Measurements from ENCODE around the gene MRGPRX3. TPM values are rescaled to one million over a fixed set of nuclear protein-coding genes. Genes with fewer than 3 reads are reported as not detected.

The MRGPRX3 gene
- total RNA-seq, 1 donor from 2014 or later: not detected

DNA sequence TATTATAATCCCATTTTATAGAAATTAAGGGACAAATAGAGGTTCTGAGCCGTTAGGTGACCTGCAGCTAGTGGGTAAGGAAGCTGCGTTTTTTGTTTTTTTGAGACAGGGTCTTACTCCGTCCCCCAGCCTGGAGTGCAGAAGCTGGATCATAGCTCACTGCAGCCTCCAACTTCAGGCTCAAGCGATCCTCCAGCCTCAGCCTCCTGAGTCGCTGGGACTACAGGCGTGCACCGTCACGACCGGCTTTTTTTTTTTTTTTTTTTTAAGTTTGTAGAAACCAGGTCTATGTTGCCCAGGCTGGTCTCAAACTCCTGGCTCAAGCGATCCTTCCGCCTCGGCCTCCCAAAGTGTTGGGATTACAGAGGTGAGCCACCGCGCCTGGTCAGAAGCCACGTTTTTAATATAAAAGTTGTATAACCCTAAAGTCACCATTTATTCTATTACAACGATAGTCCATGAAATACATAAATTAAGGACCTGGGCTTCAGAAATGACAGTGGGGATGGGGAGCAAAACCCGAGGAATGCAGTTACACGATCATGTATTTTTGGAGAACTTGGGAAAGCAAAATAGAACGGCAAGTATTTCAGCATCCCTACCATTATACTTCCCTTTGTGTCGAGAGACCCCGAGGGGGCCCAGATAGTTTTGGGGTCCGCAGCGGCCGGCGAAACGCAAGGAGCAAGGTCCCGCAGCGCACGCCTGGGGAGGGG lies 27.1 kb upstream of the MRGPRX3 start:
- no peak for TF ChIP-seq EZH2 (IDR thresholded peaks at IDR 0.05; ENCODE audit: insufficient read depth, low read length)
- TF ChIP-seq, protein P1, sequence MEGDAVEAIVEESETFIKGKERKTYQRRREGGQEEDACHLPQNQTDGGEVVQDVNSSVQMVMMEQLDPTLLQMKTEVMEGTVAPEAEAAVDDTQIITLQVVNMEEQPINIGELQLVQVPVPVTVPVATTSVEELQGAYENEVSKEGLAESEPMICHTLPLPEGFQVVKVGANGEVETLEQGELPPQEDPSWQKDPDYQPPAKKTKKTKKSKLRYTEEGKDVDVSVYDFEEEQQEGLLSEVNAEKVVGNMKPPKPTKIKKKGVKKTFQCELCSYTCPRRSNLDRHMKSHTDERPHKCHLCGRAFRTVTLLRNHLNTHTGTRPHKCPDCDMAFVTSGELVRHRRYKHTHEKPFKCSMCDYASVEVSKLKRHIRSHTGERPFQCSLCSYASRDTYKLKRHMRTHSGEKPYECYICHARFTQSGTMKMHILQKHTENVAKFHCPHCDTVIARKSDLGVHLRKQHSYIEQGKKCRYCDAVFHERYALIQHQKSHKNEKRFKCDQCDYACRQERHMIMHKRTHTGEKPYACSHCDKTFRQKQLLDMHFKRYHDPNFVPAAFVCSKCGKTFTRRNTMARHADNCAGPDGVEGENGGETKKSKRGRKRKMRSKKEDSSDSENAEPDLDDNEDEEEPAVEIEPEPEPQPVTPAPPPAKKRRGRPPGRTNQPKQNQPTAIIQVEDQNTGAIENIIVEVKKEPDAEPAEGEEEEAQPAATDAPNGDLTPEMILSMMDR (IDR thresholded peaks at IDR 0.05; ENCODE audit: insufficient read depth, low read depth, low read length): no peak
- Mint-ChIP-seq H3K36me3 (ENCODE audit: low read depth, unreplicated experiment) (peaks cover 2% of the 10 kb centered on the region), H3K4me1 (ENCODE audit: low read depth, unreplicated experiment) (peaks cover 2% of the 10 kb centered on the region), H3K27ac (ENCODE audit: unreplicated experiment) (peak overlapping the region; percentile 48), H3K9me3 (ENCODE audit: unreplicated experiment) (no peaks in the 10 kb centered on the region), H3K27me3 (ENCODE audit: low read depth, unreplicated experiment) (peaks cover 2% of the 10 kb centered on the region), H3K4me3 (ENCODE audit: unreplicated experiment) (peak overlapping the region; percentile 94)
- Histone ChIP-seq H3K79me2 (ENCODE audit: insufficient read depth, low read length) (peaks cover 38% of the 10 kb centered on the region), H2AFZ (ENCODE audit: low read depth, low read length) (peak overlapping the region; percentile 98), H3K4me2 (ENCODE audit: low read length) (peak overlapping the region; percentile 87), H3K4me3 (ENCODE audit: insufficient read depth, low read depth, low read length) (peak overlapping the region; percentile 96), H3K9ac (ENCODE audit: low read length) (peak overlapping the region; percentile 90), H4K20me1 (ENCODE audit: insufficient read depth, low read length) (no peaks in the 10 kb centered on the region), H3K27ac (ENCODE audit: low read depth, low read length) (peak overlapping the region; percentile 51), H3K36me3 (ENCODE audit: insufficient read depth, low read length) (peaks cover 10% of the 10 kb centered on the region), H3K9me3 (ENCODE audit: insufficient read depth, low read depth, low read length) (no peaks in the 10 kb centered on the region), H3K27me3 (ENCODE audit: insufficient read depth, low read length) (no peaks in the 10 kb centered on the region), H3K4me1 (ENCODE audit: insufficient read depth, low read length) (peaks cover 4% of the 10 kb centered on the region)
- no peak for DNase-seq (ENCODE audit: low read depth)
- no peak for FAIRE-seq

DNA sequence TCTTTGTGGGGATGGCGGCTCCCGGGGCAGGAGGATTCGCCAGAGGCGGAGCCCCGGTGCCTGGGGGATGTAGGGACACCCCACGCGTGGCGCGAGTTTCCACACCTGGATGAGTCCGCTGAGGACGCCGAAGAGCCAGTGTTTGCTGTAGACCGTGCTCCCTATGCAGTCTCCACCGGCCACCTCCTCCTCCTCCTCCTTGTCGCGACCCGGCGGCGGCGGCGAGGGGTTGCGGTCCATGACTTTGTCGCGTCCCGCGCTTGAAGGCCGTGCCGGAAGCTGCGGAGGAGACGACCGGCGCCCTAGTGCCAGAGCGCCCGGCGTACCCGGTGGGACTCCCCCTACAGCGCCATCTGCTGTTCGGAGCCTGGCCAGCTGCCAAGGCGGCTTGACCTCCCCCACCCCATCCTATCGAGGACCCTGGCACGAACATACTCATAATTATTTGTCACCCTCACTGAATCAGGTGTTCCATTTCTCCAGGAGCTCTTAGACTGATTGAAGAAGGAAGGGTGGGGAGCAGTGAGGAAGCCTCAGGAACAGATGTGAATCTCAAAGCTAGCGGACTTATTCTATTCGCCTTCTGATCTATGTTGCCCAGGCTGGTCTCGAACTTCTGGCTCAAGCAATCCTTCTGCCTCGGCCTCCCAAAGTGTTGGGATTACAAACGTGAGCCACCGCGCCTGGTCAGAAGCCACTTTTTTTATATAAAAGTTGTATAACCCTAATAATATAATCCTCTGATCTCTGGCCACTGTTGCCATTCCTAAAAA lies 26.4 kb upstream of the MRGPRX3 start, which contains the start of gene SAAL1:
SAAL1 (minus strand) TSS at position 281 of the 773 bp plus-strand sequence; CDS start at position 240, 41 bp downstream.
- H3K27ac Mint-ChIP-seq (ENCODE audit: unreplicated experiment): peak within 1 kb of the TSS; percentile 48
- H3K36me3 Mint-ChIP-seq (ENCODE audit: low read depth, unreplicated experiment): peaks cover 2% of the 10 kb centered on the region
- peak within 1 kb of the TSS; percentile 87 for H3K4me2 ChIP-seq (ENCODE audit: low read length)
- H3K36me3 ChIP-seq (ENCODE audit: insufficient read depth, low read length): peaks cover 7% of the 10 kb centered on the region
- peaks cover 36% of the 10 kb centered on the region for H3K79me2 ChIP-seq (ENCODE audit: insufficient read depth, low read length)
- DNase-seq (ENCODE audit: low read depth): peak; percentile 57
- no peaks in the 10 kb centered on the region for H3K27me3 ChIP-seq (ENCODE audit: insufficient read depth, low read length)
- peak within 1 kb of the TSS; percentile 96 for H3K4me3 ChIP-seq (ENCODE audit: insufficient read depth, low read depth, low read length)
- H3K4me1 ChIP-seq (ENCODE audit: insufficient read depth, low read length): peaks cover 4% of the 10 kb centered on the region
- H3K27ac ChIP-seq (ENCODE audit: low read depth, low read length): peak within 1 kb of the TSS; percentile 51
- H3K9me3 ChIP-seq (ENCODE audit: insufficient read depth, low read depth, low read length): no peaks in the 10 kb centered on the region
- no peaks in the 10 kb centered on the region for H4K20me1 ChIP-seq (ENCODE audit: insufficient read depth, low read length)
- peak within 1 kb of the TSS; percentile 90 for H3K9ac ChIP-seq (ENCODE audit: low read length)
- H3K4me1 Mint-ChIP-seq (ENCODE audit: low read depth, unreplicated experiment): peaks cover 2% of the 10 kb centered on the region
- peak within 1 kb of the TSS; percentile 94 for H3K4me3 Mint-ChIP-seq (ENCODE audit: unreplicated experiment)
- H2AFZ ChIP-seq (ENCODE audit: low read depth, low read length): peak within 1 kb of the TSS; percentile 98
- no peak for FAIRE-seq
- TF ChIP-seq, protein P1 (IDR thresholded peaks at IDR 0.05; ENCODE audit: insufficient read depth, low read depth, low read length): peak; percentile 44
- TF ChIP-seq EZH2 (IDR thresholded peaks at IDR 0.05; ENCODE audit: insufficient read depth, low read length): no peak
- peaks cover 5% of the 10 kb centered on the region for H3K27me3 Mint-ChIP-seq (ENCODE audit: low read depth, unreplicated experiment)
- no peaks in the 10 kb centered on the region for H3K9me3 Mint-ChIP-seq (ENCODE audit: unreplicated experiment)

All from astrocyte (in vitro differentiated cells and primary cell).